GM19463 (cell line): ENCODE data around the gene RFPL1.
"Not testable (repeated sequence)": the region's sequence is repeated elsewhere in the genome, so short reads cannot be mapped to it uniquely, and the experiment has no call there.

Experiments
- ATAC-seq: cut with Tn5 transposase; IDR thresholded peaks from one replicate; pipeline ENCODE4 v1.9.1; 2021; ENCODE audit warnings: mild to moderate bottlenecking, moderate library complexity; ENCODE audit not compliant: unreplicated experiment

The RFPL1 gene

GRCh38 chr22:29438283-29438682, at the start of gene RFPL1:
TSS of gene RFPL1 (plus strand) at chr22:29438583.
- ATAC-seq = not testable (repeated sequence)

- ATAC-seq = peak; percentile 5
These were observed 49.7 kb upstream of the RFPL1 start for GRCh38 chr22:29388759-29389090.

GRCh38 chr22:29390270-29390669, 48.1 kb upstream of the RFPL1 start:
- no peak for ATAC-seq

- ATAC-seq = no peak
These were observed 46.8 kb upstream of the RFPL1 start for GRCh38 chr22:29391546-29391945.

DNA sequence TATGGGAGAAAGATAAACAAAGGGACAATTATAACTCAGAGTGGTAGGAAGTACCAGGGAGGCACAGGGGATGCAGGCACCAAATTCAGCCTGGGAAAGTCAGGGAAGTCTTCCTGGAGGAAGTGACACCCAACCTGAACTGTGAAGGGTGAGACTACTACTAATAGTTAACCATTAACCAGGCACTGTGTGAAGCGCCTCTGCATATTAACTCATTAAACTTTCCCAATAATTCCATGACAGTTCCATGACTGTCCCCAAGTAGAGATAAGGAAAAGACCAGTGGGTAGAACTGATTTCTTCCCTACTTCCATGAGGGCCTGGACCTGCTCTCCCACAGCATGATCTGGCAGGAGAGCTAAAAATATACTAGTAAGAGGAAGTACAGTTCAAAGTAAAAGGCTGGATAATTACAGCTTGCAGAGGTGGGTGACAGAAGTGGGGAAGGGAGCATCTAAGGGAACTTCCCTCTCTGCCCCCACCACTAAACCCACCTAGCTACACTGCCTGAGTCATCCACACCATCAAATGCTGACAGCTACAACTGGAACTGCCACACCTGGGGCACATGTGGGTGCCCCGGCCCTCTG, 45.3 kb upstream of the RFPL1 start:
- ATAC-seq = no peak

GRCh38 chr22:29394931-29395581, 43.3 kb upstream of the RFPL1 start:
- peak; percentile 47 for ATAC-seq

DNA sequence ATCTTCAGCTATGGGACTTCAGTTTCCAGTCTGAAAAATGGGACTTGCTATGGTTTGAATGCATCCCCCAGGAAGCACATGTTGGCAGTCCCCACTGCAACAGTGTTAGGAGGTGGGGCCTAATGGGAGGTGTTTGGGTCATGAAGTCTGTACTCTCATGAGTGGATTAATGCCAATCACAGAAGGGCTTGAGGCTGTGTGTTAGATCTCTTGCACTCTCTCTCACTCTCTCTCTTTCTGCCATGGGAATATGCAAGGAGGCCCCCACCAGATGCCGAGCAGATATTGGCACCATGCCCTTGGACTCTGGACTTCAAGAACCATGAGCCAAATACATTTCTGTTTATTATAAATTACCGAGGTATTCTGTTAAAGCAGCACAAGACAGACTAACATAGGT, 42.3 kb upstream of the RFPL1 start:
- no peak for ATAC-seq

GRCh38 chr22:29397791-29398190, 40.6 kb upstream of the RFPL1 start:
- ATAC-seq = no peak

DNA sequence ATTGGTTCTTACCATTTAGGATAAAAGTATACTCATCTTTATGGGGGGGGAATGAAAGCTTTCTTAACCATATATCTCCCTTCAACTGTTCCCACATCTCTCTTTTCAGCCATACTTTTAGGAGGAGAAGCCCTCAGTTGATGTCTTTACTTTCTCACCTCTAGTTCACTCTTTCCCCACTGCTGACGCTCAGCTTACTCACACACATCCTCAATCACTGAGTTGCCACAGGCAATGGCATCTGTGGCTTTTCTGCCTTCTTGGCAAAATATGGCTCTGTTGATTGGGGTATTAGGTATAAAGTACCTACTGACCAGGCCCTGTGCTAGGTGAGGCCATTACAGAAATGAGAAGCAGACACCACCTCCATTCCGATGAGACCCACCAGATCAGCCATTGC, 37.8 kb upstream of the RFPL1 start:
- ATAC-seq = no peak

- ATAC-seq = not testable (repeated sequence)
These were observed 36.8 kb upstream of the RFPL1 start for GRCh38 chr22:29401538-29401937.

GRCh38 chr22:29408940-29409339, 29.4 kb upstream of the RFPL1 start:
- ATAC-seq = no peak

DNA sequence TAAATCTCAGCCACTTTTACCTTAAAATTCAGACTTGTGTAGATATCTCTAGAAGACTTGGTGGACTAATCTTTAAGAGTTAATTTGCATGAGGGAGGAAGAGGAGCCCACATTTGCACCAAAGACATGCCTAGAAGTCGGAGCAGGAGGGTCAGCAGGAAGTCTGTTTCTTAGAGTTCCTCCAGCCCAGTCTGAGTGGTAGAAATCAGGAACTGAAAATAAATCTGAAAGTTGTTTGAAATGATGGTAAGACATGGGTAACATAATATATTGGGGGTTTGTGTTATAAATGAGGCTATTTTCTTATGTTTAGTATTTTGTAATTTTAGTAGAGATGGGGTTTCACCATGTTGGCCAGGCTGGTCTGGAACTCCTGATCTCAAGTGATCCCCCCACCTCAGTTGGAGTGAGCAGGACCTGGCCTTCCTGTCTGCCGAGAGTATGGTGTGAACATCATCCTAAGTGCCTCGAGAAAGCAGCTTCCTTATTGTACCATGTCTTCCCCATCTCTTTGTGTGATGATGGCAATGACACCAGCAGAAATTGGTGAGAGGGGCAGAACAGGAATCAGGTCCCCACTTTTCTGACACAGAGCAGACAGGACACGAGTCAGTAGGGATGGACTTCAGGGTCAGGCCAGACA, 26.7 kb upstream of the RFPL1 start:
- ATAC-seq = not testable (repeated sequence)

GRCh38 chr22:29412772-29413171, 25.6 kb upstream of the RFPL1 start:
- not testable (repeated sequence) for ATAC-seq

DNA sequence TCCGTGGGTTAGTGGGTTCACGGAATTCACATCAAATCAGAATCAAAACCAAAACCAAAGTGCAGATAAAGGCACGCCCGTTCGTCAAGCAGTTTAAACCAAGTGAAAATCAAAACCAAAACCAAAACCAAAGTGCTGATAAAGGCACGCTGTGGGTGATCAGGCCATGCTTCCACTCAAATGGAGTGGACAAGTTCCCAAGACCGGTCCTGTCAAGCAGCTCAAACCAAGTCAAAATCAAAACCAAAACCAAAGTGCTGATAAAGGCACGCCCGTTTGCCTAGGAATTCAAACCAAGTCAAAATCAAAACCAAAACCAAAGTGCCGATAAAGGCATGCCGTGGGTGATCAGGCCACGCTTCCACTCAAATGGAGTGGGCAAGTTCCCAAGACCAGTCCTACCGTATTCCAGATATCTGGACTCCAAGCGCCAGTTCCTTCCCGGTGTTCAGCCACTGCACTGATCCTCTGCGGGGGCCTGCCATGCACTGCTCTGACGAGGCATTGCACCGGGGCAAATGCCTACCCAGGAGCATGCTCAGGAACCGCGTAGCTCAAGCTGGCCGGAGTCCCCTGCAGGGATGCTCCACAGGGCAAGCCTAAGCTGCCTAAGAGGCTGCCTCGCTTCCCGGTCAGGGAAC, 23.3 kb upstream of the RFPL1 start:
- not testable (repeated sequence) for ATAC-seq

DNA sequence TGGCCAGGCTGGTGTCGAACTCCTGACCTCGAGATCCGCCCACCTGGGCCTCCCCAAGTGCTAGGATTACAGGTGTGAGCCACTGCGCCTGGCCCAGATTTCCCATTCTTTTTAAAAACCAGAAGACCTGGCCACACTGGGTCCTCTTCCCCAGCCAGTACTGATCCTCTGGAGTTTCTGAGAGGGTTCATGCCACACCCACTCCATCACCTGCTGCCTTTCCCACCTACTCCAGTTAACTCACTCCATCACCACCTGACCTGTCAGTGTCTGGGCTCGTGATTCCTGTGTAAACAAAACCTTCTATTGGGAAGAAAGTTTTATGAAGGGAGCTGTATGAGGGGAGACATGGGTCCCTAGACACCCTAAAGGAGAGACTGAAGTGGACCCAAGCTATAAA, 19.7 kb upstream of the RFPL1 start:
- ATAC-seq = not testable (repeated sequence)

DNA sequence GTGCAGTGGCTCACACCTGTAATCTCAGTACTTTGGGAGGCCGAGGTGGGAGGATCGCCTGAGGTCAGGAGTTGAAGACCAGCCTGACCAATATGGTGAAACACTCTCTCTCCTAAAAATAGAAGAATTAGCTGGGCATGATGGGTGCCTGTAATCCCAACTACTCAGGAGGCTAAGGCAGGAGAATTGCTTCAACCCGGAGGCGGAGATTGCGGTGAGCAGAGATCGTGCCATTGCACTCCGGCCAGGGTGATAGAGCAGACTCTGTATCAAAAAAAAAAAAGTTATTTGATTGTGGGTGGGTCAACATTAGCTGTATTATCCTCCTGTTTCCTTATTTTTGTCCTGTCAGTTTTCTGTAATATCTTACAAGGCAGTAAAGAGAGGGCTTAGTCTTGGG, 11.9 kb upstream of the RFPL1 start:
- no peak for ATAC-seq

DNA sequence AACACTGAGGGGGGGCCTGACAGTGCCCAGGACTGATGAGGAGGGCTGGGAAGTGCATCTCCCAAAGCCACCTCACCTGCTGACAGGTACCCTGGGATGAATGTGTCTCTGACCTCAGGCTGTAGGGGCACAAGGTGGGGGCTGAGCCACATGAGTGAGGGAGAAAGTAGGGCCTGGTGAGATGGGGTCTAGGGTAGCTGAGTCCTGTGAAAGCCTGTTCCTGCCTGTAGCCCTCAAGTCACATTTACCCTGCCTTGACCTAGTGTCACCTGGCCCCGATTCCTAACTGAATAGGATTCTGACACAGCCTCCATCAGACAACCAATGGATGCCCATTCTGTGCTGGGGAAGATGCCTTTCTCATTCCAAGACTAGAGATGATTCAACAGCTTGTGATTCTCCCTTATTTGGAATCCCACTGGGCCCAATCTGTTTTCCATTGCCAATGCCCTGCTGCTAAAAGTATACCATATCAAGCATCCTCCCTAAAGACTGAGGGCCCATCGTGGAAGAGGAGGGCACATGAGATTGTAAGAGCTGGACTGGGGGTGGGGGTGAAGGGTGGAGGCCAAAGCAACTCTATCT, 11.1 kb upstream of the RFPL1 start:
- ATAC-seq = no peak

GRCh38 chr22:29431986-29432385, 6.4 kb upstream of the RFPL1 start:
- no peak for ATAC-seq

GRCh38 chr22:29433856-29434255, 4.5 kb upstream of the RFPL1 start:
- no peak for ATAC-seq

DNA sequence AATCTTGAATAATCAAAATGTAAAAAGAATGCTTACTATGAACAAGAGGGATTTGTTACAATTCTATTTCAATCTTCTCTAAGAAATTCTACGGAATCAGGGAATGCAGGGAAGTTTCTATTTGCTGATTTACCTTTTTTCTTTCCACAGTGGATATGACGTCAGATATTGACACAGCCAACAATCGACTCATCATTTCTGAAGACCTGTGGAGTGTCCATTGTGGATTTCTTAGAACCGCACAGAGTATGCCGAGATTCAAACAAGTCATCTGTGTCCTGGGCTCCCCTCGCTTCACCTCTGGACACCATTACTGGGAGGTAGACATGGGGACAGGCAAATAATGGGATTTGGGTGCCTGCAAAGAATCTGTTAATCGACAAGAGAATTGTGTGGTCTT, 4.1 kb upstream of the RFPL1 start:
- no peak for ATAC-seq

GRCh38 chr22:29435236-29436136, 2.9 kb upstream of the RFPL1 start:
- no peak for ATAC-seq
